Tibial artery (tissue), 4 donors: ENCODE measurements around the gene NEK2.
"Not testable (repeated sequence)": the region's sequence is repeated elsewhere in the genome, so short reads cannot be mapped to it uniquely, and the experiment has no call there.

Experiments used
- DNase-seq, 2 donors: peaks; one replicate each; pipeline ENCODE4 v3.0.0-alpha.2; 2019
- H3K27ac ChIP-seq, 2 donors: fragments of 200-600 bp; sonication (generic) in 1 of 2; 1 replicate in 1 of 2; 2 replicates in 1 of 2; pipeline ENCODE4 v1.5.1; 2018 to 2019; ENCODE audit warnings: mild to moderate bottlenecking in 1 of 2
- H3K27me3 ChIP-seq, 2 donors: fragments of 200-600 bp; sonication (generic) in 1 of 2; one replicate each; pipeline versions ENCODE4 v1.5.1 to v1.6.0; 2016 to 2019
- H3K36me3 ChIP-seq, 3 donors: fragments of 200-600 bp; sonication (generic) in 2 of 3; one replicate each; pipeline ENCODE4 v1.5.1; 2016 to 2019; ENCODE audit warnings: mild to moderate bottlenecking in 2 of 3
- H3K4me1 ChIP-seq, 4 donors: fragments of 200-600 bp; sonication (generic) in 2 of 4; 1 replicate in 3 of 4; 2 replicates in 1 of 4; pipeline ENCODE4 v1.5.1; 2016 to 2019
- H3K4me3 ChIP-seq, 2 donors: fragments of 200-600 bp; sonication (generic) in 1 of 2; 1 replicate in 1 of 2; 2 replicates in 1 of 2; pipeline ENCODE4 v1.5.1; 2018 to 2019; ENCODE audit warnings: mild to moderate bottlenecking in 2 of 2
- H3K9me3 ChIP-seq, 3 donors: fragments of 200-600 bp; sonication (generic) in 1 of 3; one replicate each; pipeline ENCODE4 v1.5.1; 2016 to 2019
- CTCF ChIP-seq, 2 experiments: fragments of 200-600 bp in 1 of 2; fragments of 450-650 bp in 1 of 2; IDR thresholded peaks; one replicate each; pipeline ENCODE4 v1.5.1; 2017 to 2019; ENCODE audit warnings: antibody characterized with exemption in 2 of 2, mild to moderate bottlenecking in 1 of 2, moderate library complexity in 1 of 2
- intact Hi-C: fragments of 100-400 bp; cut with DNase I; formaldehyde crosslinking; loops from one replicate; pipeline ENCODE4 v1.15.0; 2023; ENCODE audit warnings: low total_unique reads

Gene NEK2

GRCh38 chr1:211687462-211688215 is 12.2 kb upstream of the NEK2 start:
- H3K36me3 ChIP-seq = no peaks in the 10 kb centered on the region
- TF ChIP-seq CTCF (IDR thresholded peaks at IDR 0.05) = no peak
- no peak overlapping the region for H3K27ac ChIP-seq
- intact Hi-C loops = loop anchor here (10.0 kb wide), 1 partner anchor 147 kb away; the partner anchor contains the start of gene LPGAT1
- no peak for DNase-seq
- H3K4me3 ChIP-seq = no peak overlapping the region
- peaks cover 0 to 12% of the 10 kb centered on the region in 2 donors for H3K27me3 ChIP-seq
- no peaks in the 10 kb centered on the region for H3K4me1 ChIP-seq
- no peaks in the 10 kb centered on the region for H3K9me3 ChIP-seq

GRCh38 chr1:211685823-211686222 is 10.4 kb upstream of the NEK2 start:
- Histone ChIP-seq H3K27me3 (peaks cover 0 to 12% of the 10 kb centered on the region in 2 donors), H3K4me1 (no peaks in the 10 kb centered on the region), H3K9me3 (no peaks in the 10 kb centered on the region), H3K4me3 (no peak overlapping the region), H3K36me3 (no peaks in the 10 kb centered on the region), H3K27ac (no peak overlapping the region)
- intact Hi-C loops = loop anchor here (10.0 kb wide), 1 partner anchor 149 kb away; the partner anchor contains the start of gene LPGAT1
- no peak for DNase-seq
- no peak for TF ChIP-seq CTCF (IDR thresholded peaks at IDR 0.05)

- Histone ChIP-seq H3K27me3 (peaks cover 0 to 12% of the 10 kb centered on the region in 2 donors), H3K9me3 (no peaks in the 10 kb centered on the region), H3K36me3 (no peaks in the 10 kb centered on the region), H3K27ac (no peak overlapping the region), H3K4me1 (no peaks in the 10 kb centered on the region), H3K4me3 (no peak overlapping the region)
- intact Hi-C loops = loop anchor here (10.0 kb wide), 1 partner anchor 150 kb away; the partner anchor contains the start of gene LPGAT1
- DNase-seq = no peak
- no peak for TF ChIP-seq CTCF (IDR thresholded peaks at IDR 0.05)
Measured at GRCh38 chr1:211684791-211685190, 9.4 kb upstream of the NEK2 start.

GRCh38 chr1:211684331-211684730 is 8.9 kb upstream of the NEK2 start:
- no peak for TF ChIP-seq CTCF (IDR thresholded peaks at IDR 0.05)
- no peak for DNase-seq
- peaks cover 0 to 12% of the 10 kb centered on the region in 2 donors for H3K27me3 ChIP-seq
- H3K9me3 ChIP-seq = no peaks in the 10 kb centered on the region
- intact Hi-C loops = loop anchor here (10.0 kb wide), 1 partner anchor 150 kb away; the partner anchor contains the start of gene LPGAT1
- no peak overlapping the region for H3K27ac ChIP-seq
- H3K4me1 ChIP-seq = no peaks in the 10 kb centered on the region
- no peak overlapping the region for H3K4me3 ChIP-seq
- no peaks in the 10 kb centered on the region for H3K36me3 ChIP-seq

- Histone ChIP-seq H3K9me3 (no peaks in the 10 kb centered on the region), H3K27me3 (peaks cover 0 to 12% of the 10 kb centered on the region in 2 donors), H3K4me3 (no peak overlapping the region), H3K27ac (no peak overlapping the region), H3K36me3 (no peaks in the 10 kb centered on the region), H3K4me1 (no peaks in the 10 kb centered on the region)
- no peak for DNase-seq
- intact Hi-C loops = loop anchor here (10.0 kb wide), 1 partner anchor 151 kb away; the partner anchor contains the start of gene LPGAT1
- no peak for TF ChIP-seq CTCF (IDR thresholded peaks at IDR 0.05)
Measured at GRCh38 chr1:211683396-211684297, 8.2 kb upstream of the NEK2 start.

- not testable (repeated sequence) for H3K36me3 ChIP-seq
Measured at GRCh38 chr1:211682186-211682585, 6.8 kb upstream of the NEK2 start.

More at GRCh38 chr1:211682186-211682585, 6.8 kb upstream of the NEK2 start:
- H3K27ac ChIP-seq, H3K4me3 ChIP-seq, H3K9me3 ChIP-seq, H3K27me3 ChIP-seq, H3K4me1 ChIP-seq, DNase-seq: not testable (repeated sequence)
- intact Hi-C loops = loop anchor here (10.0 kb wide), 1 partner anchor 153 kb away; the partner anchor contains the start of gene LPGAT1
